Activated CD4-positive, alpha-beta T cell treated with anti-CD3 and anti-CD28 coated beads, Interleukin-2, amount 50 U/mL, for 24 hours (primary cell): ENCODE results near the gene GNB5.

Source experiments
- DNase-seq, 2 donors: peaks; one replicate each; pipeline ENCODE4 v3.0.0-alpha.2; 2020; ENCODE audit warnings: low read depth in 1 of 2, low spot score in 1 of 2

Gene GNB5

GRCh38 chr15:52207191-52207590, 16.0 kb upstream of the GNB5 start:
- no peak for DNase-seq

- no peak for DNase-seq
Observed at GRCh38 chr15:52206446-52206845, 15.3 kb upstream of the GNB5 start.

- no peak for DNase-seq
Observed at GRCh38 chr15:52204657-52205056, 13.5 kb upstream of the GNB5 start.

- no peak for DNase-seq
Observed at GRCh38 chr15:52200831-52201365, 9.7 kb upstream of the GNB5 start.

- no peak for DNase-seq
Observed at GRCh38 chr15:52199271-52199670, 8.1 kb upstream of the GNB5 start.

GRCh38 chr15:52196891-52197290, 5.7 kb upstream of the GNB5 start:
- no peak for DNase-seq

- DNase-seq: no peak
Observed at GRCh38 chr15:52193791-52194190, 2.6 kb upstream of the GNB5 start.

- no peak for DNase-seq
Observed at GRCh38 chr15:52193321-52193720, 2.1 kb upstream of the GNB5 start.

GRCh38 chr15:52186651-52187486, 4.3 kb downstream of the GNB5 start:
- no peak for DNase-seq

GRCh38 chr15:52185151-52185561, 6.0 kb downstream of the GNB5 start:
- no peak for DNase-seq

- DNase-seq: no peak
Observed at GRCh38 chr15:52184721-52185120, 6.5 kb downstream of the GNB5 start.

GRCh38 chr15:52183562-52184173, 7.5 kb downstream of the GNB5 start:
- no peak for DNase-seq

- DNase-seq: no peak
Observed at GRCh38 chr15:52181938-52182780, 9.0 kb downstream of the GNB5 start.

GRCh38 chr15:52180851-52181450, 10.2 kb downstream of the GNB5 start:
- no peak for DNase-seq

GRCh38 chr15:52180196-52180835, 10.9 kb downstream of the GNB5 start:
- peak in 1 of 2 donors; percentile 5 for DNase-seq

GRCh38 chr15:52179278-52180195, 11.7 kb downstream of the GNB5 start:
- peak; percentile 73 to 84 for DNase-seq

GRCh38 chr15:52178765-52179164, 12.4 kb downstream of the GNB5 start:
- no peak for DNase-seq

GRCh38 chr15:52172869-52173268, 18.3 kb downstream of the GNB5 start:
- no peak for DNase-seq

GRCh38 chr15:52171807-52172206, 19.4 kb downstream of the GNB5 start:
- no peak for DNase-seq

- DNase-seq: no peak
Observed at GRCh38 chr15:52171386-52171785, 19.8 kb downstream of the GNB5 start.
